Epithelial cell of proximal tubule (primary cell): ENCODE measurements around the gene BOD1L2. TPM values are rescaled to one million over a fixed set of nuclear protein-coding genes. Genes with fewer than 3 reads are reported as not detected.
A peak's percentile ranks its signal among the peaks of the same experiment; 100 is the strongest.

Experiments used
- DNase-seq: peaks from one replicate; pipeline ENCODE4 v3.0.0-alpha.2; 2011; ENCODE audit warnings: low read depth
- H3K4me3 ChIP-seq: 2 replicates; pipeline ENCODE4 v1.5.1; 2011; ENCODE audit warnings: low read depth, mild to moderate bottlenecking, low read length
- total RNA-seq: library from RNA; depleted of rRNA; stranded (reverse); fragments of >200 nt; gene quantifications from 2 replicates; pipeline ENCODE4 v1.2.3, GENCODE V29; 2015
- TF ChIP-seq, protein P1 (sequence below): conservative IDR thresholded peaks from 2 replicates; pipeline ENCODE4 v1.5.1; 2012; ENCODE audit warnings: low read depth, mild to moderate bottlenecking, low read length

Gene BOD1L2
- total RNA-seq: not detected in 2 replicates

DNA sequence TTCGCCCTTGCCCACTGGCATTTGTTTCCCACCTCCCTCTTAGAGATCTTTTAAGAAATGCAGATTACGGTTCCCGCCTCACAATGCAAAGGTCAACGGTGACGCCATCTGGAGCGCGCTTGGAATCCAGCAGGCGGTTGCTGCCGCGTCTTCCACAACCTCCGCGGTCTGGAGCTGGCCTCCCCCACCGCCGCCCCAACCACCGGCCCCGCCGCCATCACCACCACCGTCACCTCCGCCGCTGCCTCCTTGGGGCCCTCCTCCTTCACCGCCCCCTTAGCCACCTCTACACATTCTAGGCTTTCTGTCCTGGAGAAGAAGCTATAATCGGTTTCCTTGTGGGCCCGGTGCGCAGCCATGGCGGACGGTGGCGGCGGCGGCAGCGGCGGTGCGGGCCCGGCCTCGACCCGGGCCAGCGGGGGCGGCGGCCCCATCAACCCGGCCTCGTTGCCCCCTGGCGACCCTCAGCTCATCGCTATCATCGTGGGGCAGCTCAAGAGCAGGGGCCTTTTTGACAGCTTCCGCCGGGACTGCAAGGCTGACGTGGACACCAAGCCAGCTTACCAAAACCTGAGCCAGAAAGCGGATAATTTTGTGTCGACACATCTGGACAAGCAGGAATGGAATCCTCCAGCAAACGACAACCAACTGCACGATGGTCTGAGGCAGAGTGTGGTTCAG, at the start of gene BOD1L2:
Gene BOD1L2 (plus strand): TSS at position 132 of the 681 bp plus-strand sequence. CDS start 226 bp downstream, at position 358.
- H3K4me3 ChIP-seq: no peak within 1 kb of the TSS
- DNase-seq: no peak
- TF ChIP-seq, protein P1, sequence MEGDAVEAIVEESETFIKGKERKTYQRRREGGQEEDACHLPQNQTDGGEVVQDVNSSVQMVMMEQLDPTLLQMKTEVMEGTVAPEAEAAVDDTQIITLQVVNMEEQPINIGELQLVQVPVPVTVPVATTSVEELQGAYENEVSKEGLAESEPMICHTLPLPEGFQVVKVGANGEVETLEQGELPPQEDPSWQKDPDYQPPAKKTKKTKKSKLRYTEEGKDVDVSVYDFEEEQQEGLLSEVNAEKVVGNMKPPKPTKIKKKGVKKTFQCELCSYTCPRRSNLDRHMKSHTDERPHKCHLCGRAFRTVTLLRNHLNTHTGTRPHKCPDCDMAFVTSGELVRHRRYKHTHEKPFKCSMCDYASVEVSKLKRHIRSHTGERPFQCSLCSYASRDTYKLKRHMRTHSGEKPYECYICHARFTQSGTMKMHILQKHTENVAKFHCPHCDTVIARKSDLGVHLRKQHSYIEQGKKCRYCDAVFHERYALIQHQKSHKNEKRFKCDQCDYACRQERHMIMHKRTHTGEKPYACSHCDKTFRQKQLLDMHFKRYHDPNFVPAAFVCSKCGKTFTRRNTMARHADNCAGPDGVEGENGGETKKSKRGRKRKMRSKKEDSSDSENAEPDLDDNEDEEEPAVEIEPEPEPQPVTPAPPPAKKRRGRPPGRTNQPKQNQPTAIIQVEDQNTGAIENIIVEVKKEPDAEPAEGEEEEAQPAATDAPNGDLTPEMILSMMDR: no peak

DNA sequence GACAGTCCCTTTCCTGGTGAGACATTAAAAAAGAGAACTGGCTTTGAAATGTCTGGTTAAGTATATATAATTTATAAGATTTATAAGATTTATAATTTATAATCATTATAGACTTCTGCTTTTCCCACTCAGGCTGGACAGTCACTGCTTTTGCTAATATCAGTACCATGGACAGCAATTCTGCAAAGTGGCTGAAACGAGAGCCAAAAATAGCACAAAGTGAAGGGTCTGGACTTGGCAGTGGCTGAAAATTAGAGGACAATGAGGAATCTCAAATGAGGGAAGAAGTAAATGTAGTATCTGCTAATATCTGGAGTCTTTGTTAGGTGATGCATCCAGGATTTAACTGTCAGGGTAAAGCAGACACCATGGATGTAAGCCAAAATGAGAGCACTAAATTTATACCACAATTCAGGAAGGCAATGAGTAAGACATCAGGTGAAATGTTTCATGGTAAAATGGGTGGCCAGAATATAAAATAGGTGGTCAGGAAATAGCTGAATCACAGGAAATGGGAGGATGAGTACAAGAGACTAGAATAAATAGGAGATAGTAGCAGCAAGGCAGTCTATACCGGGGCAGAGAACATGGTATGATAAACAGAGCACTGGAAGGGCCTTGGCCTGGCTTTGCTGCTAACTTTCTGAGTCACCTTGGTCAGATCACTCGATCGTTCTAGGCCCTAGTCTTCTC, 39.6 kb upstream of the BOD1L2 start:
- H3K4me3 ChIP-seq: no peak overlapping the region
- TF ChIP-seq, protein P1: no peak
- DNase-seq: no peak

DNA sequence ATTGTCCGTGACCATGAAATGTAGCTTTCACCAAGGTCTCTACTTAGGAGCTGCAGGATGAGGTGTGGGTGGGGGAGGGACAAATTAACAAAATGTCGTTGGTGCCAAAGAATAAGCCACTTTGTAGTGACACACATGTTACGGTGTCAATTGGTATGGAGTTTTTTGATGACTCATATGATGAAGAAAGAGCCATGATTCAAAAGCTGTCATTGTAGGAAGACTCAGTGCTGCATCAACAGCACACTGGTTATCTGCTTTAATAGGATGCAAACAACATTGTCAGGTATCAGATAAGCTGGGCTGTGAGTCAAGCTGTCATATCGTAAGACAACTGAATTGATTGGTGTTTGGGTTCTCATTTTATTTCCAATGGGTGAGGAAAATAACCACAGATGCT, 36.6 kb upstream of the BOD1L2 start:
- TF ChIP-seq, protein P1: no peak
- DNase-seq: no peak
- H3K4me3 ChIP-seq: no peak overlapping the region

DNA sequence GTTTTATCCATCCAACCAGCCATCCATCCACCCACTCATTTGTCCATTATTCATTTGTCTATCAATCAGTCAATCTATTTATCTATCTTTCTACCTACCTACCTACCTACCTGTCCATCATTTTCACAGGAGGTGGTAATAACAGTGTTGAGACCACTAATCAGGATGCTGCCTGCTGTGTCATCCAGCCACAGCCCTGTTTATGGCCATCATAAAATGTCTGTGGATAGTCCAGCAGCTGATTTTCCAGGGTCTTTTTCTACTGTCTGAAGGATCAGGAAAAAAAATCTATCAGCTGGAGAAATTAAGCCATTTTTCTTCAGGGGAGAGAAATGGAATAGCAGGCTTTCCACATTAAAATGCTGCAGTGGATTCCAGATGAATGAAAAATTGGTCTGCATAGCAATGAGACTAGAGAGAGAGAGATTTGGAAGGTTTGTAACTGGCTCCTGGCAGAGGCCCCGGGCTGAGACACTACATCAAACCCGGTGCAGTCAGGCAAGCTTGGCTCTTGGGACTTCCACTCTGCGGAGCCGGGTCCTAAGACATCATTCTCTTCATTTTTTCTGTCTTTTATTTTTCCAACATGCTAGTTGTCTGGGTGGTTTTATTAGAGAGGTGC, 33.0 kb upstream of the BOD1L2 start:
- H3K4me3 ChIP-seq: no peak overlapping the region
- DNase-seq: no peak
- TF ChIP-seq, protein P1: no peak

DNA sequence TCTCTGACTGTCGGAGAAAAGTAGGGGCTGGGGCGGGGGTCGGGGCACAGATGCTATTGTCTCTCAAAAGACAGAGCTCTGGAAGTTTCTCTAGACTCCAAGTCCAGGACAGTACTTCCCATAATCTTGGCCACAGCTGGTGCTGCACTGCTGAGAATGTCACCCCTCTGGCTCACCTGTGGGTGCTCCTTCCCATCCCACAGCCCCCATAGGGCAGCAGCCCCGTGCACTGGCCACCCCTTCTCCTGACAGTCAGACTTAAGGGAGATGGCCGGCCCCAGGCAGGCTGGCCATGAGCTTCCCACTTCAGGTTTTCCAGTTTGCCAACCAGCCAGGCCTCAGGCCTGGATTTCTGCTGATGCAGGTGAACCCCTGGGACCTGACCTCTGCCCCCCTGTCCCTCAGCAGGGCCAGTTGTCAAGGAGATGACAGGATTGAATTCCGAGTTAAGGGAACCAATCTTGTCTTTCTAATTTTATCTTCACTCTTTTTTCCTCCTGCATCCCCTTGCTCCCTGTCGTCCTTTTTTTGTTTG, 30.2 kb upstream of the BOD1L2 start:
- TF ChIP-seq, protein P1: no peak

DNA sequence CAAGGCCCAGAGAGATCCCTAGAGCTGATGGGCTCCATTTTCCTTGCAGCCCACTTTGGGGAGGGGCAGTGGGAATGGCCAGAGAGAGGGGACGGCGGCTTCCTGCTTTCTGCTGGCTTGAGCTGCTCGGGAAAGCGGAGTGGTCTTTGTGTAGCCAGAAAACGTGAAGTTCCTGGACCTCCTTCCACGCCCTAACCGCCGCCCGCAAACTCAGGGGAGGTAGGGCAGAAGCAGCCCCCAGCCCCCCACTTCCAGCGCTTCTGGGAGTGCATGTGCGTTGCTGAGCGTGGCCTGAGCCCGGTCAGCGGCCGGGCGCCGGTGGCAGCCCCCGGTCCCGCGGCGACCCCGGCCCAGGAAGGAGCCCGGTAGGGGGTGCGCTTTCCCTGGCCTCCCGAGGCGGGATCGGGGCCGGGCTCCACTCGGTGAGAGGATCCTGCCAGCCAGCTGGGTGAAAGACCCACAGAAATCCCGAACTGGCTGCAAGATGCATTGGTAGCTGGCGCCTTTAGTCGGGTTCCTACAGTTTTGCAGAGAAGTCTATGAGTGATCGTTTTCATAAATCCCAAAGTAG, 25.3 kb upstream of the BOD1L2 start:
- peak overlapping the region; percentile 23 for H3K4me3 ChIP-seq
- TF ChIP-seq, protein P1: no peak
- DNase-seq: no peak

More for the DNA sequence above, 30.2 kb upstream of the BOD1L2 start:
- DNase-seq: no peak
- no peak overlapping the region for H3K4me3 ChIP-seq
